ENCODE results near the gene YBX3.
A peak's percentile ranks its signal among the peaks of the same experiment; 100 is the strongest.

YBX3 gene

DNA sequence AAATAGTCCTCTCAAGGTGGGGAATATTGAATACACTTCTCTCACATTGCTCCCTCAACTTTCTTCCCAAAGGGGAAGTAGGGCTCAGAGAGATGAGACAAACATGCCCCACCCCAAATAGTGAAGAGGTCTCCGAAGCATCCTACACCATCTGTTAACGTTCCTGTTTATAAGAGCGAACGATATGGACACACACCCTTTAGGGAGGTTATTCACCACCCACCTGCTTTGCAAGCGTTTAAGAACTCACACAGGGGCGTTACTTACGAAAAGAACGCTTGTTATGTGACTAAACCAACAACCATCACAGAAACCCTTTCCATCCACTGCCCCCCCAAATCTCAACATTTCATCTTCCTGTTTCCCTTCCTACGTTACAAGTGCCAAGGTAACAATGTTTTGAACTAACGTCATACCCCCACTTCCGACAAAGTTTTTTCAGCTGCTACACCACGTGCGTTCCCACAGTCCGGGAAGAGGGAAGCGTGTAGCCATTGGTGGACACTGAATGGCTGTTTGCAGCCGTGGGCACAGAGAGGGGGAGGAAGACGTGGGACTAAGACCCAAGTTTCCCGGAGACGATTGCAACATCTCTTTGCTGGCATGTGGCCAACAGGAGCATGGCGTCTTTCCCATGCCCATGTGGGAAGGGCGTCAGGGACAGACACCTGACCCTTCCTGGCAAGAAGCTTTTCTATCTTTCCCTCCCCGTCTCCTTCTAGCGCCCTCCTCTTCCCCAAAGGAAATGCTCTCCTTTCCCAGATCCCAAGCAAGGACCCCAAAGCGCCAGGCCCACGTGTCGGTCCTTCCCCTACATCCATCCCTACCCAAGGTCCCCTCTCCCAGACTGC, 1.2 kb downstream of the YBX3 start:
- DNase-seq: peak; percentile 49

DNA sequence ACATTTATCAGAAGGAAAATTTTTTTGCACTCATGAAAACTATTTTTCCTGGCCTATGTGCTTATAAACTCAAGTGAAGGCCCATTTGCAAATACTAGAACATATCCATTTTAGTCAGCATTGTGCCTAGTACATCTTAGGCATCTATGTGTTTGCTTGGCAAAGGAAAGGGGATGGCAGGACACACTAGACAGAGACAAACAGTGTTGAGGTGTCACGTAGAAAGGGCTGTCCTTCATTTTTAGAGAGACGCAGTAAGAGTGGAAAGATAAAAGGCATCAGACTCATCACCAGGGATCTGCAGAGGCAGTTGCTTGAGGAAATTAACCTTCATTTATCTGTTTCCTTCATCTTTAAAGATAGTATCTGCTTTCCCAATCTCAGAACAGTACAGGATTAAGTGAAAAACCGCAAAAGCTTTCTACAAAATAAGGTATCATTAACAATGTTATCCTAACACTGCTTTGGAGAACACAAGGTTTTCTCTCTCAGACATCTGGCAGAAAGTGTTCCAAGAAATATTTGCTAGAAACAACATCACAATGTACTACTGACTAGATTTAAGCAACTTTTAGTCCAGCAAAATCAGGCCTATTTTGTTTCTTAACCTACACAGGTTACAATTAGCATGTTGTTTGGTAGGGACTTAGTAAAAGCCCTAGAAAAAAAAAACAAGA, 2.0 kb downstream of the YBX3 start:
- no peak for DNase-seq

DNA sequence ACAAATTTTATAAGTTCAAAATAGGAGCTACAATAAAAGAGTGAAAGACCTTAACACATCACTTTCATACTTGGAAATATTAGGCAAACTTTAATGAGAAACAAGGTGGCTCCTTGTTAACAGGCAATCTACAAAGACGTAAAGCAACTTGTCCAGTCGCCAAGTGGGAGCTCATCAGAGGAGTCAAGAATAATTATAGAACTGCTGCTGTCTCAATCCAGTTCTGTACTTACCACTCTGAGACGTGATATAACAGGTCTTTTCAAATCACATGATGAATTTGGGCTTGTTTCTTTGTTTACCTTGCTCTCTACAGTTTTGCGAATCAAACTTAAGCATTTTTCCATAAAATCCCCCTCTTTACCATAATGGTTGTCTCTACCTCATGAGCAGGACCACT, 3.6 kb downstream of the YBX3 start:
- no peak for DNase-seq

DNA sequence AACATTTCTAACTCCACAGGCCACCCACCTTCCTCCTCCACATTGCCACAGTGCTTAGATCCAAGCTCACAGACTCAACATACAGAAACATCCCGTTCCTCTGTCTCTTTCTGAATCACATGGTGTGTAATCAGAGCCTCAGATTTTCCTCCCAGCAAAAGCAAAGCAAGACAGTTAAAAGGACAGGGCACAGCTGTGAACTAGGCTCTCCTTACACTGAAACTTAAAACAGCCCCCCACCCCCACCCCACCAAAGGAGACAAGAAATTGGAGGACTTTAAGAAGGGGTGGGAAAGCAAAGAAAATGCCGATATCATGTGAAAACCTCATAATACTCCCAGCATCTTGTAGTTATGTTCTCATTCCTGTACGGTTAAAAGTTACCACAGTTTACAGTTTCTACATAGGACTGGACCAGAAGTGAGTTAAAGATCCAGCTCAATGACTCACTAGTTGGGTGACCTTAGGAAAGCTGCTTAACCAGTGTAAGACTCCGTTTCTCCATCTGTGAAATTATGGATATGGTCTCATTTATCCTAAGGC, 4.8 kb downstream of the YBX3 start:
- DNase-seq: no peak

DNA sequence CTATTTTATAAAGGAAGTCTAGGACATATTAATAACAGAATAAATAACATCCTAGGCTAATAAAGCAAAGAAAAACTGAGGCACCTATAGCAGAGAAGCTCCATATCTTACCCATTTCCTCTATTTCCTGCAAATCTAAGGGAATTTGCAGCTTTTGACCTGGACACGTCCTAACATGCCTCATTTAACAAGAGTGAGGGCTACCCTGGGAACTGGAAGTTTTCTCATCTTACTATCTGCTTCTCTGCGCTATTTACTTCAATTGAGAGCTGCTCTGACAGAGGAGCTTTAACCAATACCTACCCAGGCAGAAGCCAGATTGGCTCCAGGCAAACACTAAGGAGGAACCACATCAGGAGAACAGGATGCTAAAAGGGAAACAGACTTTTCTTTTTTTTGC, 5.7 kb downstream of the YBX3 start:
- DNase-seq: no peak

DNA sequence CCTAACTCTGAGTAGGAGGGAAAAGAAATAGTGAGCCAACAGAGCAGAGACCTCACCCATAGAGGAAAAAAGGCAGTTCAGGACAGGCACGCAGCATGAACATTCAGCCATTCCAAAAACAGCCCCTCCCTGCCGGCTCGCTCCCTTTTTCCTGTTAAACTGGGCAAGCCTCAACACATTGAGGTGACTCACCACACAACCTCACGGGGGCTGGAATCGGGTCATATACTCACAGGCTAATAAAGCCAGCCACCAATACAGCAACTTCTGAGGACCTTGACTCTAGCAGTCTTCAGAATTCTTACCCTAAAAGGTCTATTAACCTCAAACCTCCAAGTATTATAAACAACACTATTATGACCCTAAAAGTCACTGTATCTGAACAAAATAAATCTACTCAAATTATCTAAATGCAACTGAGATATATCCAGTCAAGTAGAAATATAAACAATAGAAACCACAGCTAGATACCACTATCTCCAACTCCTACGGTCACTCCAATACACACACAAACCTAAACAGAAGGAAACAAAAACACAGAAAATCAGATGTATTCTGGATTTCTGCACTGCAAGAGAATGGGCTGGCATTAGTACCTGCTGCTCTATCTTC, 6.3 kb downstream of the YBX3 start:
- no peak for DNase-seq

DNA sequence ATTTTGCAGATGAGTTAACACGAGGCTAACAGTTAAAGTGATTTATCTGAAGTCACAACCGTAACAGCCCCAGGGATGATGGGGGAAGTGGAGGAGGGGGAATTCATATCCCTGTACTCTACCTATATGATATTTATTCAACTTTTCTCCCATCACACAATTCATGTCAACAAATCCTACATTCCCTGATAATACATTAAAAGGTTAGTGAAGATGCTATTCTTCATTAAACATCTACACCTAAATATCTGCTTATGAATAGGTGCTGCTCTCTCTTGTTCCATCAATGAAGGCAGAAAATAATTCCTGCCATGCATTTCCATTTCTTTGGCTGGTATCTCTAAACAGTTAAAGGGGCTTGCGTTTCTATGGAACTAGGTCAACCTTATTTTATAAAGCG, 6.8 kb downstream of the YBX3 start:
- DNase-seq: no peak

DNA sequence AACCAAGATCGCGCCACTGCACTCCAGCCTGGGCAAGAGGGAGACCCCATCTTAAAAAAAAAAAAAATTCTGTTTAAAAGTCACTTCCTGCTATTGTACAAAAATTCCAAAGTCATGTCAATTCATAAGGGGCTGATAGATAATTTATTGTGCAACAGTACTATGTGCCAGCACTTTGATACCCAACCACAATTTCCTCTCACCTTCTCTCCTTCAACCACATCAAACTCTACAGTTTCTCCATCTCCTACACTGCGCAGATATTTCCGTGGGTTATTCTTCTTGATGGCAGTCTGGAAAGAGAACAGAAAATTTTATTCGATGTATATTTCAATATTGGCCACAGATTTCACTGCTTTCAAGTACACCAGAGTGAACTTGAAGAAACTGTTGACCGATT, 7.6 kb downstream of the YBX3 start:
- no peak for DNase-seq

DNA sequence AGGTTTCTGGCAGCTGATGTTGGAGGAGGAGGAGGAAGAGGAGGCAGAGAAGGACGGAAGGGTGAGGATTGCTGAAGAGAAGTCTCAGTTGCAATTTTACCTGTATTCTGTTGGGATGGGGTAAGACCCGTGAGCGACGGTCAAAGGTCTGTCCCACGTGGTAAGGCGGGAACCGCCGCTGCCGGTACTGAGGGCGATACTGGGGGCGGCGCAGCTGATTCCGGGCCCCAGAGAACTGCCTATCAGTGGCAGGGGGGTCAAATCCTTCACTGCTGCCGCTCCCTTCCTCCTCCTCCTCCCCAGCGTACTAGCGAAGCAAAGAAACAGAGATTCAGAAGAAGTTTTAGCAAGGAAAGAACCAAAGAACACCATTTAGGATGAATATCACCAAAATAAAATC, 13.3 kb downstream of the YBX3 start:
- DNase-seq: no peak

DNA sequence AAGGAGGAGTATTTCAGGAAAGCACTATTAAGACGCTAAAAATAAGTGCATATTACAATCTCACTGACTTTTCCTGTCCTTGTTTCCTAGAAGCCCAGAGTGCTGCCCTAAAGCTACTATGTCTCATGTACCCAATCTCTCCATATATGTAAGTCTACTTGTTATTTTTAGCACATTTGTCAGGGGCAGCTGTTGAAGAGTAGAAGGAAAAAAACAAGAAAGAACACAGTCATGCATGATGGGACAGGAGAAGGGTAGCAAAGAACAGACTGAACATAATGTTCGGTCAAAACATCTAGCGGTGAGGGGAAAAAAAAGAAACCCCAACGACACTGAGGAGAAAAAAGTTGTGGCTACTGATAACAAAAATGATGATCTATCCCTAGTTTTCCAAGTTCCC, 14.3 kb downstream of the YBX3 start:
- no peak for DNase-seq

DNA sequence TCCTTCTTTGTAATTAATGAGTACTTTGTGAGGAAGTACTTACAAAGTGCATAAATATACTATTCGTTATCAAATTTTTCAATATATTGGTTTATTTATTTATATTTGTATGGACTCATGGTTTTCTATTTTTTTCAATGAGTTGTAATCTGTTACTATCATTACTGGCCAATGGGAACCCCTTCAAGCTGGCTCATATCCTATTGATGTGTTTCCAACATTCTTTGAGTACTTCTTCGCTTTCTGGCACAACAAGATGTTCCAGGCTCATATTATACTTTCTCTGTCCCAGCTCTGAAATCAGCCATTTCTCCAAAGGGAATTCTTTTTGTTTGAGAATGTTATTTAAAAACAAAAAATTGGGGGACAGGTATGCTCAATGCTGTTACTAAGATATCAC, 17.5 kb downstream of the YBX3 start:
- DNase-seq: no peak

DNA sequence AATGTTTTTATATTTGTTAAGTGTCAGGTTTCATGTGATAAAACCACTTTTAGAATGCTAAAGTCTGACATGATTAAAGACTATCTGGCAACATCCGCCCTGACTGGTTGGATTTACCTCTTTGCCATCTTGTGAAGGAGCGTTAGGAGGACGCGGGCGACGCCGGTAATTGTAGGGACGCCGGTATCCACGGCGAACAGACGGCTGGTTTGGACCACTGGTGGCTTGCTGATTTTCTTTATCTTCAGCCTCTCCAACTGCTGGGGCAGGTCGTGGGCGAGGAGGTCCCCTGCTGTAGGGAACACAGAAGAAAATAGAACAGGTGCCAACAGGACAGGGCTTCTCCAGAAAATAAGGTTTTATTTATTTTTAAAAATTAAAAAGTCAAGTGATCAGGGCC, 21.3 kb downstream of the YBX3 start:
- no peak for DNase-seq

DNA sequence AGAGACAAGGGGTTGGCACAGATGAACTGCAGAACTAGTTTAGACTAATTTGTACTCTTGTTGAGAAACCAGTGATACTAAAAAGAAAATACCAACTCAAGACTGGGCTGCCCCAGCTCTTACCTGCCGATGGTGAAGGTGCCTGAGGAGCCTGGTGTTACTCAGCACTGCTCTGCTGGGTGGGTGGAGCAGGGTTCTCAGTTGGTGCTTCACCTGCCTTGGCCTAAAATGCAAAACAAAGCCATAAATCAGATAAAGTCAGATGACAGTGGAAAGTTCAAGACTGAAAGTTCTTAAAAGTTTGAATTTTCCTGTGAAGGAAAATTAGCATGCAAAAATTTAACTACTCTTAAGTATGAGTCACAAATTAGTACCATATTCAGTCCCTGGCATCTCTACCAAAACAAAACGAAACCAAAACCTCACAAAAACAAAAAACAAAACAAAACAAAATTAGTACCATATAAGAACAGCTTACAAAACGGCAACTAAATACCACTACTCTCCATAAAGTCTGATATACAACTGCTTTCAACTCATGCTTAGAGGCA, 21.9 kb downstream of the YBX3 start:
- DNase-seq: no peak

DNA sequence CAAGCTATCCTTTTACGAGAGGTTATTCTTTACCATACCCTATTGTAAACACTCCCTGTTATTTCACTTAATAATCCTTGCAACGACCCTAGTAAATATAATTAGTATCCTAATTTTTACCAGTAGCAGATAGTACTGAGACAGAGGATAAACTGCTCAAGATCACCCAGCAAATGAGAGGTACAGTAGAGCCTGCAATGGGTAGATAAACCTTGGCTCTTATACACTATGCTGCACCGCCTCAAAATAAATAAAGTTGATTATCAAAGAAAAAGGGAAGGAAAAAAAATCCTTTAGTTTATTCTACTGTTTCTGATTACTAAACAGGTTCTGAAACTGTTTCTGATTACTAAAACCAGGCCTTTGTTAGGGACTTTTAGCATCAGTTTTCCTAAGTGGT, 22.5 kb downstream of the YBX3 start:
- no peak for DNase-seq

DNA sequence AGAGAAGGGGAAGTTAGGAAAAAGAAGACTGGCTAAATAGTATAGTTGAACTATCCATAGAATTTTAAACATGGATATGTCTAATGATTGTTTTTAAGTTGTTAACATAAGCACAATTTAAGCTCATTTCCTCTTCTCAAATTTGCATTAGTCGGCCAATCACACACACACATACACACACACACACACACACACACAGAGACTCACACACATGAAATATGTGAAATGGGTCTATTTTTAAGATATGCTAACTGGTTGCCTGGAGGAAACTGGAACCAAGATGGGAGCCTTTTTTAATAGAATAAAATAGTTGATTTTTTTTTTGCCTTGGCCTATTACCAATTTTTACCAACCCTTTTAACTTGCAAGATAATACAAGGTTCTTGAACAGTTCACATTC, 25.3 kb downstream of the YBX3 start:
- no peak for DNase-seq

DNA sequence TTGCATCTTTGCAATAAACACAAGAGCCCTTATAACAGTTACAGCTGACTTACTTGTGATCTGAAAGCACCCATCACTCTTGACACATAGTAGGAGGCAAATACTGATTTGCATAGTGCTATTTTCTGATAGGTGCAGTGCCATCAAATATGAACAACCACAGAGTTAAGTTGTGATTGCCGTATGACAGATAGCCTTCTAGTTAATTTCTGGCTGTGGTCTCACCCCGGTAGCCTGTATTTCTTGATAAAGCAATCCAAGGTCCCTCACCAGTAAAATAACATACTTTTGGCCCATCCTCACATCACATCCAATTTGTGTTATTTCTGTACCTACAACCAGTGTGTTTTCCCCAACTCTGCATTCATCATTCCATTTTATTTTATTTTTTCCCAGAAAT, 26.0 kb downstream of the YBX3 start:
- DNase-seq: no peak

DNA sequence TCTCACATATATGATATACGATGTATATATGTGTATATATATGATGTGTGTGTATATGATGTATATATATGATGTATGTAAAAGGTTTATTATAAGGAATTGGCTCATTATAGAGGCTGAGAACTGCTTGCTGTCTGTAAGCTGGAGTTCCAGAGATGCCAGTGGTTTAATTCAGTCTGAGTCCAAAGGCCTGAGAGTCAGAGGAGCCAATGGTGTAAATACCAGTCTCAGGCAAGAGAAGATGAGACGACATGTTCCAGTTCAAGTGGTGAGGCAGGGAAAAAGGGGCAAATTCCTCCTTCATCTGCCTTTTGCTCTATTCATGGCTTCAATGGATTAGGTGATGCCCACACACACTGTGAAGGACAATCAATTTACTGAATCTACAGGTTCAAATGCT, 32.2 kb downstream of the YBX3 start:
- DNase-seq: no peak

DNA sequence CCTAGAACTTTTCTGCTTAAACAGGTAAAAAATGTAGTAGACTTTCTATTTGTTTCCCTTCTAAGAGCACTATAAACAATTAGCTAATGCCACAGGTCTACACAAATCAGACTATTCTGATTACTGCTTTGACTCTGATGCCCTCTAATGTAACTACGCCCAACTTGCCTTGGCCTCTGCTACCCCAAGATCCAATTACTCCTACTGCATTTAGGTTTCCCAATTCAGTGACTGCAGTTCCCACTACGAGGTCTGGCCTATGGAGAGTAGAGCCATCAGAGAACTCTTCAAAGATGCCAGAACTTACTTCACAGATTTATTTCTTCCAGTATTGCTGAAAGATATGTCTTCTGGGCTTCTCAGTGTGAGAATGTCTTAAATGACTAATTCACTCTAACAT, 34.0 kb downstream of the YBX3 start:
- no peak for DNase-seq

DNA sequence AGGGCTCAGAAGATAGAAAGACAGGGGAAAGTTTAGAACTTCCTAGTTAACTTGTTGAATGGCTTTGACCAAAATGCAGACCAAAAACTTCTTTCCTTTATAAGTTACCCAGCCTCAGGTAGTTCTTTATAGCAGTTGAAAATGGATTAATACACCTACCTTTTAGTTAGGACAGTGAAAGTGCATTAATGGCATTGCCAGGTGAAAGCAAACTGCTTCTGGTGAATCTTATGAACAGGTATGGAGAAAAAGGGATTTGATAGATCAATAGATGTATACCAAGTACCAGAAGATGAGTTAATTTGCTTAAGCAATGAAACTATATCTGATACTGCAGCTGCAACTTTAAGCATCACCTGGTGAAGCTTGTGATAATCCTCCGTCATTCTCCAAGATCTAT, 35.1 kb downstream of the YBX3 start:
- DNase-seq: no peak

DNA sequence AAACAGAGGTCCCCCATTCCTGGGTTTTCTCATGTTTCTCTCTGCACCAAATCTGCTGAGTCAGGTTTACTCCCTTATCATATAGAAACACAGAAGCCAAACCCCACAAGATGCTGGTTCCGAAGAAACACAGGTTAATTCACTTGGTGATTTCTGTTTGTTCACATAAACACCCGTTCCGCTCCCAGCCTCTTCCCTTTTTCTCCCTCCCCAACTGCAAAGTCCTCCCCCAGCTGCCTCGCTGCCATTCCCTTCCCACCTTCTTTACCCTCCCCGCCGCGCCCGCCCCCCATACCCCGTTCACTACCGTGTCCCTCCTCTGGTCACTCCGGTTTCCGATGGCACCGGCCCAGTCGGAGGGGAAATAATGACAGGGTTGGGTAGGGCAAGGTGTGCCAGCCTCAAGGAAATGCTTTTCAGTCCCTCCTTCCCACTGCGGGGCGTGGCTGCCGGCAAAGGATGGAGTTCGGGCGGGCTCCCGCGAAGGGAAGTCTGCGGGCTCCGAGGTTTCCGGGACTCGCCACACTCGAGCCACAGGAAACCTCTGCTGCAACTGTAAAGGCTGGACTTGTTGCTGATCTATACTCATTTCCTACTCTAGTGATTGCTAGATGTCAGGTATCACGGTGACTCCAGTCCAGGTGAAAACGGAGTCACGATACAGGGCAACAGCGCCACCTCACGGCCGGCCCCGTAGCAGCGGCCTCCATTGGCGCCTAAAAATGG, 49.3 kb downstream of the YBX3 start, which contains the start of gene STYK1:
TSS of gene STYK1 (minus strand) at position 394 of the 726 bp plus-strand sequence. CDS start 39,434 bp downstream, outside the sequence.
- DNase-seq: peak; percentile 76

DNA sequence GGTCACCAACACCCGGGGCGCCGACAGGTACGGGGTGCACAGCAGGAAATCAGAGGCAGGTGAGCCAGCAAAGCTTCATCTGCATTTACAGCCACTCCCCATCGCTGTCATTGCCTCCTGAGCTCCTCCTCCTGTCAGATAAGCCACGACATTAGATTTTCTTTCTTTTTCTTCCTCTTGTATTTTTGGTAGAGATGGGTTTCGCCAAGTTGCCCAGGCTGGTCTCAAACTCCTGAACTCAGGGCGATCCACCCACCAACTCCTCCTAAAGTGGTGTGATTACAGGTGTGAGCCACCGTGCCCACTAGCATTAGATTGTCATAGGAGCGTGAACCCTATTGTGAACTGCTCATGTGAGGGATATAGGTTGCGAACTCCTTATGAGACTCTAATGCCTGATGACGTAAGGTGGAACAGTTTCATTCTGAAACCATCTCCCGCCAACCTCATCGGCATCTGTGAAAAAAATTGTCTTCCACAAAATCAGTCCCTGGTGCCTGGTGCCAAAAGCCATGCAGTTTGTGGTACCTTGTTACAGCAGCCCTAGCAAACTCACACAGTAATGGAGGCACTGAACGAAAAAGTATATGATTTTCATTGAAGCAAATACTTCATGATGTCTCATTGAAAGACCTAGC, 50.8 kb downstream of the YBX3 start:
- DNase-seq: no peak

DNA sequence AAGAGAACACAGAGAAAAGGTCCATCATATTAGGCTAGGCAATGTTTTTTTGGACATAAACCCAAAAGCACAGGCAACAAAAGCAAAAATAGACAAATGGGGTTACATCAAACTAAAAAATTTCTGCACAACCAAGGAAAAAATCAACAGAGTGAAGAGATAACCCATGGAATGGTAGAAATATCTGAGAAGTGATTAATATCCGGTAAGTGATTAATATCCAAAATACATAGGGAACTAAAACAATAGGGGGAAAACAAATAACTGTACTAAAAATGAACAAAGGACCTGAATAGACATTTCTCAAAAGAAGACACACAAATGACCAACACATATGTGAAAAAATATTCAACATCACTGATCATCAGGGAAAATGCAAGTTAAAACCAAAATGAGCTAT, 53.6 kb downstream of the YBX3 start:
- no peak for DNase-seq

All from NCI-H748 treated with DMSO at 0.1 percent for 48 hours (cell line).